ENCODE data around the gene MTARC1.

MTARC1 gene

GRCh38 chr1:220815409-220815808 lies 28.7 kb downstream of the MTARC1 start:
- DNase-seq (ENCODE audit: extremely low spot score), result no peak
- ChIA-PET POLR2A (no interaction called here), CTCF (no interaction called here)
- TF ChIP-seq CTBP1 (IDR thresholded peaks at IDR 0.05; ENCODE audit: borderline replicate concordance) (no peak), L3MBTL2 (conservative IDR thresholded peaks at IDR 0.05) (no peak), HDGF (IDR thresholded peaks at IDR 0.05; ENCODE audit: borderline replicate concordance) (no peak), LEF1 (IDR thresholded peaks at IDR 0.05; ENCODE audit: borderline replicate concordance) (no peak), SUZ12 (IDR thresholded peaks at IDR 0.05) (no peak), FOXM1 (IDR thresholded peaks at IDR 0.05; ENCODE audit: borderline replicate concordance) (no peak), FOXK2 (IDR thresholded peaks at IDR 0.05) (no peak), FOXA1 (IDR thresholded peaks at IDR 0.05) (no peak), ARNT (IDR thresholded peaks at IDR 0.05) (no peak), BHLHE40 (IDR thresholded peaks at IDR 0.05; ENCODE audit: borderline replicate concordance) (no peak), ELF4 (IDR thresholded peaks at IDR 0.05) (no peak), TARDBP (IDR thresholded peaks at IDR 0.05) (no peak), NFRKB (IDR thresholded peaks at IDR 0.05) (no peak), PKNOX1 (IDR thresholded peaks at IDR 0.05) (no peak), SP1 (IDR thresholded peaks at IDR 0.05) (no peak)

GRCh38 chr1:220817907-220818306 lies 31.2 kb downstream of the MTARC1 start:
- CTCF ChIA-PET, result interaction anchor here (0.5 kb wide), 1 partner anchor 15 kb away, joined by 3 read pairs; no protein-coding TSS in a partner anchor
- POLR2A ChIA-PET, result no interaction called here
- no peak for TF ChIP-seq FOXK2 (IDR thresholded peaks at IDR 0.05)
- no peak for TF ChIP-seq ARNT (IDR thresholded peaks at IDR 0.05)
- no peak for TF ChIP-seq FOXM1 (IDR thresholded peaks at IDR 0.05; ENCODE audit: borderline replicate concordance)
- no peak for TF ChIP-seq CTBP1 (IDR thresholded peaks at IDR 0.05; ENCODE audit: borderline replicate concordance)
- TF ChIP-seq SP1 (IDR thresholded peaks at IDR 0.05), result no peak
- DNase-seq (ENCODE audit: extremely low spot score), result no peak

GRCh38 chr1:220818421-220819173 lies 31.9 kb downstream of the MTARC1 start:
- peak; percentile 37 for DNase-seq (ENCODE audit: extremely low spot score)
- ChIA-PET CTCF (interaction anchor here (0.5 kb wide), 1 partner anchor 15 kb away, joined by 3 read pairs; no protein-coding TSS in a partner anchor), POLR2A (no interaction called here)
- no peak for TF ChIP-seq BHLHE40 (IDR thresholded peaks at IDR 0.05; ENCODE audit: borderline replicate concordance)
- TF ChIP-seq ZNF384 (IDR thresholded peaks at IDR 0.05), result no peak
- no peak for TF ChIP-seq SP1 (IDR thresholded peaks at IDR 0.05)
- TF ChIP-seq FOXA1 (IDR thresholded peaks at IDR 0.05), result no peak
- peak; percentile 23; the same call in 1 of the 2 replicates for TF ChIP-seq PKNOX1 (IDR thresholded peaks at IDR 0.05)

DNA sequence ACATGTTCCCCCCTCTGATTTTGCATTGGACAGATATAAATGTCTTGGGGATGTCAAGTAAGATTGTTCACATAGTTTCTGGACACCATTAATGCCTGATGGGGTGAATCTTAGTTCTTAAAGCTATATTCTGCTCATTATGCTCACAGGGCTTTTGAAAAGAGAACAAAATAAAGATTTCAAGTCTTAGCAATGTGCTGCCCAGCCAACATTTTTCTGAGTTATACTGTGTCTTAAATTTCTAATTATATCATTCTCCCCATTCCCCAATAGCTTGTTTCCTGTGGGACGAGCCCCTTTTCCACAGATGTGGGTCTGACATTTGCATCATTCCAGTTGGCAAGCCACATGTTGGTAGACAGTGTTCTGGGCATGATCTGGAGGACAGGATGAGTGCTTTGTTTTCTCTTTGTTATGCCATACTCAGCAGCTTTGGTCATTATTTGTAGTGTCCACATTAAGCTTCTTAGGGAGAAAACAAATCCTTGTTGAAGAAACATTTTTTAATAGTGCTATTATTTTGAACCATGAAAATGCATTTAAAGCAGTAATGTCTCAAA lies 32.8 kb downstream of the MTARC1 start:
- CTCF ChIA-PET, result no interaction called here
- POLR2A ChIA-PET, result no interaction called here
- TF ChIP-seq FOXM1 (IDR thresholded peaks at IDR 0.05; ENCODE audit: borderline replicate concordance), result no peak
- DNase-seq (ENCODE audit: extremely low spot score), result no peak

DNA sequence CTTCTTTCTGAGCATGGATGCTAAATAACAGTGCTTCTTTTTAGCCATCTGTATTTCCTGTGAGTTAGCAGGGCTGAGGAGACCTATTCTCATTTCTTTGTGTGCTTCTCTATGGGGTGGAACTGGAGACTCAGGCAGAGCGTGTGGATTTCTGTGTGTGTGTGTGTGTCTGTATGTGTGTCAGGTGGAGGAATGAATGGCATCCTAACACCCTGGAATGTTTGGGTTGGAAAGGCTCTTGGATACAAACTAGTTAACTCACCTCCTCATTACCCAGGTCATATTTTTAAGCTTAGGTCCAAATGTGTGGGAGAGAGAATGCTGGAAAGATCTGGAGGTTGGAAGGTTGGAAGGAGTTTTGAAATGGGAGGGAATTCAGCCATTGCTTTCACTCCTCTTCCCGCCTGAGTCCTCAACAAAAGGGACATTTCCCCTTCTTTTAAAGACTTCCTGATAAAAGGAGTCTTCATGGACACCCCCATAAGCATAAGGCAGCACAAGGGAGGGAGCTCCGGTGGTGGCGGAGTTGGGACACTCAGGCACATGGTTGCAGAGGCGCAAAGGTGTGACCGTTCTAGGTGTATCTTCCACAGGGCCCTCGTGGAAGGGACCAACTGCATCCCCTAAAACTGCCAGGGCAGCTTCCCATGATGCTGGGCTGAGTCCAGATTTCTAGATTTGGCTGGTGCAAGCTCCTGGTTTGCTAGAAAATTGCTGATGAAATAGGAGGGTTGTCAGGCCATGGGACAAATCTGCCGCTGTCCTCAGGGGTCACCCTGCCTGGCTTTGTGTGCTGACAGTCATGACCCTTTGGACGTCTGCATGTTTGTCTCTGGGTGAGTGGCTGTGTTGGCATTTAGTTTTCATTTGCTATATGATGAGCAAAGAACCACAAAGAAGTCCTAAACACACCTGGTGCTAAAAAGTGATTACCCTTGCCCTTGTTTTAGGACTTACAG lies 37.6 kb downstream of the MTARC1 start:
- CTCF ChIA-PET, result no interaction called here
- POLR2A ChIA-PET, result no interaction called here
- DNase-seq (ENCODE audit: extremely low spot score), result no peak
- TF ChIP-seq LEF1 (IDR thresholded peaks at IDR 0.05; ENCODE audit: borderline replicate concordance) (no peak), FOXK2 (IDR thresholded peaks at IDR 0.05) (no peak), CTBP1 (IDR thresholded peaks at IDR 0.05; ENCODE audit: borderline replicate concordance) (no peak)

DNA sequence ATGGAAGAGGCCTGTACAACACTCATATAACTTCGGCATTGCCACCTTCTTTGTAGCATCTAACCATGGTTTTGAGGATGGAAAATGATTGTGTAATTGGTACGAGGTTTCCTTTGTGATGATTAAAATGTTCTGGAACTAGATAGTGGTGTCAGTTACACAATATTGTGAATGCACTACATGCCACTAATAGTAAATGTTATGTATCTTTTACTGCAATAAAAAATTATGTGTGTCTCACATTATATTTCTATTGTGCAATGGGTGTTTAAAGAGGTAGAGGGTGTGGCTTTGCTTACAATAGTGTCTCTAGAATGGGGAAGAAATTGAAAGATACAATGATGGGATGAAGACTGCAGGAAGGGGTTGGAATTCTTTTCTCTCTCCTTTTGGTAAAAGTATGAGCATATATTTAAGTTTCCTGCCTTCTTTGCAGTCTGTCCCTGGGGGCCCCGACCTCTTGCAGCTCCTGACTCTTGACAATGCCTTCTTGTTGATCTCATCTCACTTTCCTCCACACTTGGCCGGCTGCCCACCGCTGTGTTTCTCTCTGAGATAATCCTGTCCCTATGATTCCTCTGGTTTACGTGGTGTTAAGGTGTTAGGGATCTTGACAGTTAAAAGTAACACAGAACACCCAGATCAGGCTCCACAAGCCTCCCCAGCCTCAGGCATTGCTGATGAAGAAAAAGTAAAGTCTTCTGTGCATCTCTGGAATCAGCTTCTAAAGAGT lies 39.3 kb downstream of the MTARC1 start:
- ChIA-PET POLR2A (no interaction called here), CTCF (interaction anchor here (0.5 to 0.7 kb wide), 2 partner anchors 49 to 349 kb away, joined by 3 read pairs; no protein-coding TSS in a partner anchor)
- no peak for TF ChIP-seq SUZ12 (IDR thresholded peaks at IDR 0.05)
- no peak for DNase-seq (ENCODE audit: extremely low spot score)

DNA sequence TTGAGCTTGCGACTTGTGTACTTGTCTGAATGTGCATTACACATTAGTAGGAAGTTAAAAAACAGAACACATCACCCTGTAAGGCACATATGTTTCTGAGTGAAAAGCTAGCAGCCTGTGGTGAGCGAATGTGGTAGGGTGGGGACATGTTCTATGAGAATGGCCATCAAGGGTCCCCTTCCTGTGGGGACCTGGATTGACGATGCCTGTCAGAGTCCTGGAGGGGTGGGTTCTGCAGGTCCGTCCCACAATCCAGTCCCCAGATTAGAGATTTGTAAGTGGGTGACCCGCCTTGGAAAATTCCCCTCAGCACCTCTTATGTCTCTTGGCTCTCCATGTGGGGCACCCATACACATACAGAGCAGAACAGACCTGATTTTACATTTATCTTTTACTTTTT lies 40.0 kb downstream of the MTARC1 start:
- no peak for TF ChIP-seq PKNOX1 (IDR thresholded peaks at IDR 0.05)
- no peak for TF ChIP-seq HDGF (IDR thresholded peaks at IDR 0.05; ENCODE audit: borderline replicate concordance)
- no peak for DNase-seq (ENCODE audit: extremely low spot score)
- ChIA-PET CTCF (interaction anchor here (0.7 kb wide), 1 partner anchor 49 kb away, joined by 3 read pairs; no protein-coding TSS in a partner anchor), POLR2A (no interaction called here)

Data from HEK293T (cell line).